HEK293 (cell line): Measurements from ENCODE around the gene FNDC11.

Experiments used
- CTCF ChIP-seq: fragments of 450-650 bp; formaldehyde crosslinking; IDR thresholded peaks from 2 replicates; pipeline ENCODE4 v1.5.1; 2016; ENCODE audit warnings: missing biosample characterization, missing genetic modification characterization
- KLF10 ChIP-seq: fragments of 450-650 bp; IDR thresholded peaks from 2 replicates; pipeline ENCODE4 v1.5.1; 2018; ENCODE audit warnings: missing biosample characterization, mild to moderate bottlenecking, missing genetic modification characterization
- KLF9 ChIP-seq: fragments of 450-650 bp; formaldehyde crosslinking; IDR thresholded peaks from 2 replicates; pipeline ENCODE4 v1.5.1; 2016; ENCODE audit warnings: missing biosample characterization, missing genetic modification characterization, low read depth
- PATZ1 ChIP-seq: fragments of 450-650 bp; formaldehyde crosslinking; IDR thresholded peaks from 2 replicates; pipeline ENCODE4 v1.5.1; 2016; ENCODE audit warnings: missing biosample characterization, missing genetic modification characterization
- REST ChIP-seq: fragments of 450-650 bp; formaldehyde crosslinking; IDR thresholded peaks from 2 replicates; pipeline ENCODE4 v1.5.1; 2016; ENCODE audit warnings: missing biosample characterization, missing genetic modification characterization
- SALL2 ChIP-seq: fragments of 450-650 bp; formaldehyde crosslinking; IDR thresholded peaks from 2 replicates; pipeline ENCODE4 v1.5.0; 2017; ENCODE audit warnings: missing biosample characterization, mild to moderate bottlenecking, missing genetic modification characterization, borderline replicate concordance
- ZBTB49 ChIP-seq: fragments of 450-650 bp; formaldehyde crosslinking; IDR thresholded peaks from 2 replicates; pipeline ENCODE4 v1.5.1; 2016; ENCODE audit warnings: missing biosample characterization, missing genetic modification characterization, low read depth
- ZFHX2 ChIP-seq: fragments of 450-650 bp; formaldehyde crosslinking; conservative IDR thresholded peaks from 2 replicates; pipeline ENCODE4 v1.5.1; 2016; ENCODE audit warnings: missing biosample characterization, missing genetic modification characterization
- ZFP3 ChIP-seq: fragments of 450-650 bp; formaldehyde crosslinking; IDR thresholded peaks from 2 replicates; pipeline ENCODE4 v1.5.1; 2016; ENCODE audit warnings: low read depth, missing biosample characterization, missing genetic modification characterization
- ZNF184 ChIP-seq: fragments of 450-650 bp; IDR thresholded peaks from 2 replicates; pipeline ENCODE4 v1.5.1; 2018; ENCODE audit warnings: missing biosample characterization, mild to moderate bottlenecking, missing genetic modification characterization
- ZNF24 ChIP-seq: fragments of 450-650 bp; formaldehyde crosslinking; IDR thresholded peaks from 2 replicates; pipeline ENCODE4 v1.5.1; 2016; ENCODE audit warnings: missing biosample characterization, missing genetic modification characterization
- ZNF292 ChIP-seq: fragments of 450-650 bp; formaldehyde crosslinking; IDR thresholded peaks from 2 replicates; pipeline ENCODE4 v1.5.1; 2016; ENCODE audit warnings: low read depth, missing biosample characterization, missing genetic modification characterization, borderline replicate concordance
- ZNF768 ChIP-seq: fragments of 450-650 bp; formaldehyde crosslinking; IDR thresholded peaks from 2 replicates; pipeline ENCODE4 v1.5.1; 2018; ENCODE audit warnings: missing biosample characterization, mild to moderate bottlenecking, missing genetic modification characterization
- ZNF785 ChIP-seq: fragments of 450-650 bp; formaldehyde crosslinking; IDR thresholded peaks from 2 replicates; pipeline ENCODE4 v1.5.1; 2016; ENCODE audit warnings: missing biosample characterization, missing genetic modification characterization

GRCh38 chr20:63568986-63569949 lies 15.3 kb downstream of the FNDC11 start:
- no peak for TF ChIP-seq ZNF785 (tag by site-specific recombination)
- TF ChIP-seq CTCF (tag by site-specific recombination) = no peak
- no peak for TF ChIP-seq ZNF184
- TF ChIP-seq ZBTB49 = no peak
- no peak for TF ChIP-seq REST (tag by site-specific recombination)
- TF ChIP-seq ZFP3 (tag by site-specific recombination) = no peak
- no peak for TF ChIP-seq ZNF24
- TF ChIP-seq KLF10 (tag by site-specific recombination) = no peak
- no peak for TF ChIP-seq ZFHX2 (tag by site-specific recombination)
- no peak for TF ChIP-seq KLF9
- TF ChIP-seq SALL2 (tag by site-specific recombination) = no peak
- no peak for TF ChIP-seq PATZ1 (tag by site-specific recombination)
- no peak for TF ChIP-seq ZNF768
- TF ChIP-seq ZNF292 (tag by site-specific recombination) = no peak
